ENCODE results near the gene LRRC10. TPM values are rescaled to one million over a fixed set of nuclear protein-coding genes. Genes with fewer than 3 reads are reported as not detected.
A peak's percentile ranks its signal among the peaks of the same experiment; 100 is the strongest.

The LRRC10 gene
- total RNA-seq, 1 donor from 2014 or later, result not detected

GRCh38 chr12:69566603-69567002 lies 44.1 kb downstream of the LRRC10 start:
- no peak for DNase-seq

- DNase-seq, result no peak
Measured at GRCh38 chr12:69563166-69563762, 47.4 kb downstream of the LRRC10 start.

Small RNAs within 50 kb of the gene (small RNA-seq; reads per million reads assigned to genes)
- gene MIR3913-1, result 0.58 reads per million, percentile 56 among the genes with 10 or more reads in this experiment

Other genes starting within 250 kb of the LRRC10 start
- 66.8 TPM for gene FRS2, start 140.5 kb downstream of the LRRC10 start, total RNA-seq
- 270 TPM for gene CCT2, start 25.4 kb downstream of the LRRC10 start, total RNA-seq
- gene BEST3, start 88.4 kb upstream of the LRRC10 start, total RNA-seq, result 0.78 TPM
- gene RAB3IP, start 128.0 kb upstream of the LRRC10 start, total RNA-seq, result 49.4 TPM
- gene MYRFL, start 214.3 kb upstream of the LRRC10 start, total RNA-seq, result 0.78 TPM

Data from occipital lobe (tissue), 3 donors.